Panc1 (cell line): ENCODE measurements around the gene DDAH1. TPM values are rescaled to one million over a fixed set of nuclear protein-coding genes. Genes with fewer than 3 reads are reported as not detected.

Source experiments
- ATAC-seq: fragments of 200-7000 bp; cut with Tn5 transposase; 2 replicates; pipeline ENCODE4 v1.9.1; 2020; ENCODE audit warnings: mild to moderate bottlenecking, moderate library complexity
- BruUV-seq: library from RNA; stranded (reverse); fragments of 400-500 nt; replicated peaks from 2 replicates; lab custom pipeline; 2021; lab: Mats Ljungman, UMichigan
- CTCF ChIA-PET: fragments of 300-600 bp; sonication (Branson Sonifier 250); formaldehyde crosslinking; loops from one replicate; lab custom pipeline; 2022; ENCODE audit warnings: antibody characterized with exemption; lab: Charles Lee
- POLR2A ChIA-PET: fragments of 300-600 bp; sonication (Branson Sonifier 250); formaldehyde crosslinking; loops from one replicate; lab custom pipeline; 2022; ENCODE audit warnings: antibody characterized with exemption; lab: Charles Lee
- DNase-seq: peaks from one replicate; pipeline ENCODE4 v3.0.0-alpha.2; 2010; ENCODE audit warnings: low read depth, low spot score
- H3K27ac ChIP-seq: 2 replicates; pipeline ENCODE4 v1.5.1; 2011; ENCODE audit warnings: mild to moderate bottlenecking, low read length, inconsistent platforms
- H3K27me3 ChIP-seq: fragments of 200-500 bp; sonication (Bioruptor generic); 2 replicates; pipeline ENCODE4 v1.6.0; 2014; ENCODE audit warnings: low read length, inconsistent platforms; ENCODE audit not compliant: control insufficient read depth, insufficient read depth
- H3K36me3 ChIP-seq: fragments of 200-500 bp; sonication (Bioruptor generic); 2 replicates; pipeline ENCODE4 v1.5.1; 2014; ENCODE audit warnings: inconsistent platforms, mild to moderate bottlenecking, low read length, moderate library complexity; ENCODE audit not compliant: control insufficient read depth, insufficient read depth
- H3K4me1 ChIP-seq: 2 replicates; pipeline ENCODE4 v1.5.1; 2011; ENCODE audit warnings: inconsistent platforms, mild to moderate bottlenecking, low read length, moderate library complexity; ENCODE audit not compliant: control insufficient read depth, insufficient read depth
- H3K4me3 ChIP-seq, 2 experiments: 2 replicates each; pipeline ENCODE4 v1.5.1; 2011 to 2012; ENCODE audit warnings: low read depth in 2 of 2, low read length in 2 of 2, mild to moderate bottlenecking in 2 of 2, inconsistent platforms in 1 of 2, moderate library complexity in 1 of 2
- H3K9me3 ChIP-seq: fragments of 200-500 bp; sonication (Bioruptor generic); 2 replicates; pipeline ENCODE4 v1.5.1; 2014; ENCODE audit warnings: low read depth, mild to moderate bottlenecking, inconsistent platforms, low read length, moderate library complexity; ENCODE audit not compliant: control insufficient read depth, insufficient read depth
- CTCF ChIP-seq: fragments of 450-650 bp; IDR thresholded peaks from 2 replicates; pipeline ENCODE4 v1.5.1; 2017; ENCODE audit warnings: mild to moderate bottlenecking
- POLR2AphosphoS5 ChIP-seq: IDR thresholded peaks from 2 replicates; pipeline ENCODE4 v1.6.1; 2012; ENCODE audit warnings: mild to moderate bottlenecking, low read depth, low read length, moderate library complexity
- SIN3A ChIP-seq: IDR thresholded peaks from 2 replicates; pipeline ENCODE4 v1.6.1; 2012; ENCODE audit warnings: low read depth, mild to moderate bottlenecking, low read length, moderate library complexity, borderline replicate concordance; ENCODE audit not compliant: insufficient read depth
- TCF7L2 ChIP-seq: IDR thresholded peaks from 2 replicates; pipeline ENCODE4 v1.6.1; 2011; ENCODE audit warnings: mild to moderate bottlenecking, low read depth, low read length, inconsistent platforms
- in situ Hi-C: cut with HindIII; loops from 2 replicates; pipeline ENCODE4 v1.10.0; 2016; ENCODE audit warnings: low sequenced_read_pairs, low pct_unique_long_range_greater_than_20kb
- intact Hi-C: fragments of 100-400 bp; cut with micrococcal nuclease; formaldehyde crosslinking; loops from one replicate; pipeline ENCODE4 v1.10.0; 2022; ENCODE audit not compliant: unreplicated experiment
- total RNA-seq: library from RNA; stranded (reverse); gene quantifications from one replicate; pipeline ENCODE4 v1.2.1, GENCODE V29; 2021; ENCODE audit not compliant: unreplicated experiment
- TF ChIP-seq, protein P1 (sequence below), 2 experiments: IDR thresholded peaks; 2 replicates each; pipeline ENCODE4 v1.6.1; 2011 to 2012; ENCODE audit warnings: low read depth in 2 of 2, control low read depth in 1 of 2, low read length in 1 of 2, mild to moderate bottlenecking in 1 of 2, moderate library complexity in 1 of 2; ENCODE audit not compliant: insufficient read depth in 1 of 2

Gene DDAH1
- total RNA-seq, 1 experiment from 2014 or later: 85.4 TPM

DNA sequence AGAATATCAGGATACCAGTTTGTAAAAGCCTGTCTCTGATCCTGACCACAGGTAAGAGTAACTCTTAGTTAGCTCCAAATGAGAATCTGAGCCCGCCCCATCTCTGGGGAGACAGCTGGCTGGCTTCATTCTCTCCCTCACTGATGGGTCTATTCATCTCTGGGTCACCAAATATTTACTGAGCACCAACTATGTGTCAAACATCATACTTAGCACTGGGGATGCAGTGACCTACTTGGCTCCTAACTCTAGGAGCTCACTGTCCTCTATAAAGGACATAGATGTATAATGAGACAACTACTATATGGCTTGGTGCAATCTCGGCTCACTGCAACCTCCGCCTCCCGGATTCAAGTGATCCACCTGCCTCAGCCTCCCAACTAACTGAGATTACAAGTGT lies 158.7 kb downstream of the DDAH1 start:
- Histone ChIP-seq H3K36me3 (no peaks in the 10 kb centered on the region), H3K4me3 (no peak overlapping the region), H3K4me1 (peaks cover 14% of the 10 kb centered on the region), H3K27me3 (no peaks in the 10 kb centered on the region), H3K9me3 (no peaks in the 10 kb centered on the region), H3K27ac (peak overlapping the region; percentile 29; the same call in 1 of the 2 replicates)
- no TSS peak for BruUV-seq
- POLR2A ChIA-PET: no interaction called here
- intact Hi-C loops: loop anchor here (5.0 kb wide), 2 partner anchors 91 to 156 kb away; no protein-coding TSS in a partner anchor
- DNase-seq: no peak
- CTCF ChIA-PET: interaction anchor here (1.0 kb wide), 1 partner anchor 17 kb away, joined by 4 read pairs; no protein-coding TSS in a partner anchor
- in situ Hi-C loops: loop anchor here (5.0 to 25.0 kb wide), 2 partner anchors 36 to 381 kb away; no protein-coding TSS in a partner anchor
- no peak for ATAC-seq
- TF ChIP-seq POLR2AphosphoS5: no peak
- no peak for TF ChIP-seq CTCF
- TF ChIP-seq TCF7L2: no peak
- TF ChIP-seq, protein P1, sequence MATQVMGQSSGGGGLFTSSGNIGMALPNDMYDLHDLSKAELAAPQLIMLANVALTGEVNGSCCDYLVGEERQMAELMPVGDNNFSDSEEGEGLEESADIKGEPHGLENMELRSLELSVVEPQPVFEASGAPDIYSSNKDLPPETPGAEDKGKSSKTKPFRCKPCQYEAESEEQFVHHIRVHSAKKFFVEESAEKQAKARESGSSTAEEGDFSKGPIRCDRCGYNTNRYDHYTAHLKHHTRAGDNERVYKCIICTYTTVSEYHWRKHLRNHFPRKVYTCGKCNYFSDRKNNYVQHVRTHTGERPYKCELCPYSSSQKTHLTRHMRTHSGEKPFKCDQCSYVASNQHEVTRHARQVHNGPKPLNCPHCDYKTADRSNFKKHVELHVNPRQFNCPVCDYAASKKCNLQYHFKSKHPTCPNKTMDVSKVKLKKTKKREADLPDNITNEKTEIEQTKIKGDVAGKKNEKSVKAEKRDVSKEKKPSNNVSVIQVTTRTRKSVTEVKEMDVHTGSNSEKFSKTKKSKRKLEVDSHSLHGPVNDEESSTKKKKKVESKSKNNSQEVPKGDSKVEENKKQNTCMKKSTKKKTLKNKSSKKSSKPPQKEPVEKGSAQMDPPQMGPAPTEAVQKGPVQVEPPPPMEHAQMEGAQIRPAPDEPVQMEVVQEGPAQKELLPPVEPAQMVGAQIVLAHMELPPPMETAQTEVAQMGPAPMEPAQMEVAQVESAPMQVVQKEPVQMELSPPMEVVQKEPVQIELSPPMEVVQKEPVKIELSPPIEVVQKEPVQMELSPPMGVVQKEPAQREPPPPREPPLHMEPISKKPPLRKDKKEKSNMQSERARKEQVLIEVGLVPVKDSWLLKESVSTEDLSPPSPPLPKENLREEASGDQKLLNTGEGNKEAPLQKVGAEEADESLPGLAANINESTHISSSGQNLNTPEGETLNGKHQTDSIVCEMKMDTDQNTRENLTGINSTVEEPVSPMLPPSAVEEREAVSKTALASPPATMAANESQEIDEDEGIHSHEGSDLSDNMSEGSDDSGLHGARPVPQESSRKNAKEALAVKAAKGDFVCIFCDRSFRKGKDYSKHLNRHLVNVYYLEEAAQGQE (IDR thresholded peaks at IDR 0.05; ENCODE audit: insufficient read depth in 1 of 2, low read depth in 2 of 2, low read length in 1 of 2): no peak

DNA sequence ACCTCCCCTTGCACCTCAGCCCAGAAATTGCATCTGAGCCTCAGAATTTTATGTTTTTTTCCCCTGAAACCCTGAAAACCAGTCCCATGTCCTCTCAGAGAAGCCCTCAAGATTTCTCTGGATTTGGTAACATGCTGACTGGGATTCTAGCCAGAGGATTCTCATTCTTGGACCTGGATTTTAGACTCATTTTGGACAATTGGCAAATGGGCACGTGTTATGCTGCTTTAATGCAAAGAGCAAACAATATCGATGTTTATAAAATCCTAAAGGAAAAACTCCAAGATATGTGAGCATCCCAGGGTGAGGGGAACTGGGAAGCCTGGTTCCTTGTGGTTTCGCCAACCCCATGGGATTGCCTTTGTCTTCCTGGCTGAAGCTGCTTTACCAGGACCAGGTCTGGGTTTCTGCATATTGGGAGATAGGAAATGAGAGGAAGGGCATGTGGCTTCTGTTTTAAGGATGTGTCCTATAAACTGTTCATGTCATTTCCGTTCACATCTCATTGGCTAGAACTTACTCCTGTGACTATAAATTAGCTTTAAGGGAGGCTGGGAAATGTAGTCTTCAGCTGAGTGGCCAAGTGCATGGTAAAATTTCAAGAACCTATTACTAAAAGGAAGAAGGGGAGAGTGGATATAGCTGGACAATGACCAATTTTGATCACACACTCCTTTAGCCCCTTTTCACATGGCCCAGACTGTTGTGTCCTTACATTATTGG lies 161.4 kb downstream of the DDAH1 start:
- Histone ChIP-seq H3K4me1 (peaks cover 20% of the 10 kb centered on the region), H3K4me3 (no peak overlapping the region), H3K27ac (peak overlapping the region; percentile 41), H3K9me3 (no peaks in the 10 kb centered on the region), H3K36me3 (no peaks in the 10 kb centered on the region), H3K27me3 (no peaks in the 10 kb centered on the region)
- no peak for ATAC-seq
- in situ Hi-C loops (loop anchor here (25.0 kb wide), 1 partner anchor 384 kb away; no protein-coding TSS in a partner anchor), intact Hi-C loops (no loop called here)
- no TSS peak for BruUV-seq
- ChIA-PET CTCF (interaction anchor here (0.5 kb wide), 1 partner anchor 326 kb away, joined by 3 read pairs; no protein-coding TSS in a partner anchor), POLR2A (no interaction called here)
- TF ChIP-seq TCF7L2 (no peak), SIN3A (no peak), POLR2AphosphoS5 (no peak)
- TF ChIP-seq, protein P1 (IDR thresholded peaks at IDR 0.05; ENCODE audit: insufficient read depth in 1 of 2, low read depth in 2 of 2, low read length in 1 of 2): no peak
- DNase-seq: no peak
